ENCODE measurements around the gene BTAF1. TPM values are rescaled to one million over a fixed set of nuclear protein-coding genes. Genes with fewer than 3 reads are reported as not detected.
"Not testable (repeated sequence)": the region's sequence is repeated elsewhere in the genome, so short reads cannot be mapped to it uniquely, and the experiment has no call there.

Gene BTAF1
- total RNA-seq, 1 experiment from 2014 or later: 30.7 TPM

DNA sequence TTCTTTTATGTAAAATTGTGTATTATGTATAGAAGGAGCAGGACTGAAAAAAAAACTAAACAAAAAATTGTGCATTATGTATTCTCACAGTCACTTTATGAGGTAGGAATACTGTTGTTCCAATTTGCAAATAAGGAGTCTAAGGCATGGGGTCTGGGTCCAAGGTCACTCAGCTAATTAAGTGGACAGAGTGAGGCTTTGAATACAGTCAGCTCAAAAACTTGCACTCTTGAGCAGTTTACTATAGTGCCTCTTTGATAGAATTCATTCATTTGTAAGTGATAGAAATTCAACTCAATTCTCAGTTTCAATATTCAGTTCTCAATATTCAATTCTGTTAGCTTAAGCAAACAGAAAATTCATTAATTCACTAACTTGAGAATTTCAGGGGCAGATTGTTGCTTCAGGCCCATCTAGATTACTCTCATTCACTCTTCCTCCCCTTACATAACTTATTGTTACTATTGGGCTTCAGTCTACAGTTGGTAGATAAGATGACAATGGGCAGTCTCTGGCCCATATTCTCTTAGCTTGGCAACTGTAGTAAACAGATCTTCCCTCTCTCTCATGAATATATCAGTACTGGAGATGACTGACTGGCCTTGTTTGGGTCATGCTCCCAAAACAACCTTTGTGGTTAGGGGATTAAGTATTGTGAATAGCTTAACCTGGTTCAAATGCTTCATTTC is 86.6 kb downstream of the BTAF1 start:
- TF ChIP-seq, protein P1, sequence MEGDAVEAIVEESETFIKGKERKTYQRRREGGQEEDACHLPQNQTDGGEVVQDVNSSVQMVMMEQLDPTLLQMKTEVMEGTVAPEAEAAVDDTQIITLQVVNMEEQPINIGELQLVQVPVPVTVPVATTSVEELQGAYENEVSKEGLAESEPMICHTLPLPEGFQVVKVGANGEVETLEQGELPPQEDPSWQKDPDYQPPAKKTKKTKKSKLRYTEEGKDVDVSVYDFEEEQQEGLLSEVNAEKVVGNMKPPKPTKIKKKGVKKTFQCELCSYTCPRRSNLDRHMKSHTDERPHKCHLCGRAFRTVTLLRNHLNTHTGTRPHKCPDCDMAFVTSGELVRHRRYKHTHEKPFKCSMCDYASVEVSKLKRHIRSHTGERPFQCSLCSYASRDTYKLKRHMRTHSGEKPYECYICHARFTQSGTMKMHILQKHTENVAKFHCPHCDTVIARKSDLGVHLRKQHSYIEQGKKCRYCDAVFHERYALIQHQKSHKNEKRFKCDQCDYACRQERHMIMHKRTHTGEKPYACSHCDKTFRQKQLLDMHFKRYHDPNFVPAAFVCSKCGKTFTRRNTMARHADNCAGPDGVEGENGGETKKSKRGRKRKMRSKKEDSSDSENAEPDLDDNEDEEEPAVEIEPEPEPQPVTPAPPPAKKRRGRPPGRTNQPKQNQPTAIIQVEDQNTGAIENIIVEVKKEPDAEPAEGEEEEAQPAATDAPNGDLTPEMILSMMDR (IDR thresholded peaks at IDR 0.05; ENCODE audit: unreplicated experiment): no peak
- no peak overlapping the region for H3K4me3 Mint-ChIP-seq (ENCODE audit: low read depth, unreplicated experiment)
- H3K27ac Mint-ChIP-seq (ENCODE audit: unreplicated experiment): no peak overlapping the region
- no peak for DNase-seq
- no peaks in the 10 kb centered on the region for H3K27me3 Mint-ChIP-seq (ENCODE audit: unreplicated experiment)
- BruUV-seq (replicated peaks): no TSS peak
- CTCF ChIA-PET: no interaction called here
- no peaks in the 10 kb centered on the region for H3K36me3 Mint-ChIP-seq (ENCODE audit: insufficient read depth, unreplicated experiment)
- H3K9me3 Mint-ChIP-seq (ENCODE audit: low read depth, unreplicated experiment): no peaks in the 10 kb centered on the region
- intact Hi-C loops (cut with micrococcal nuclease; ENCODE audit: unreplicated experiment): no loop called here
- peaks cover 5% of the 10 kb centered on the region for H3K4me1 Mint-ChIP-seq (ENCODE audit: low read depth, unreplicated experiment)

DNA sequence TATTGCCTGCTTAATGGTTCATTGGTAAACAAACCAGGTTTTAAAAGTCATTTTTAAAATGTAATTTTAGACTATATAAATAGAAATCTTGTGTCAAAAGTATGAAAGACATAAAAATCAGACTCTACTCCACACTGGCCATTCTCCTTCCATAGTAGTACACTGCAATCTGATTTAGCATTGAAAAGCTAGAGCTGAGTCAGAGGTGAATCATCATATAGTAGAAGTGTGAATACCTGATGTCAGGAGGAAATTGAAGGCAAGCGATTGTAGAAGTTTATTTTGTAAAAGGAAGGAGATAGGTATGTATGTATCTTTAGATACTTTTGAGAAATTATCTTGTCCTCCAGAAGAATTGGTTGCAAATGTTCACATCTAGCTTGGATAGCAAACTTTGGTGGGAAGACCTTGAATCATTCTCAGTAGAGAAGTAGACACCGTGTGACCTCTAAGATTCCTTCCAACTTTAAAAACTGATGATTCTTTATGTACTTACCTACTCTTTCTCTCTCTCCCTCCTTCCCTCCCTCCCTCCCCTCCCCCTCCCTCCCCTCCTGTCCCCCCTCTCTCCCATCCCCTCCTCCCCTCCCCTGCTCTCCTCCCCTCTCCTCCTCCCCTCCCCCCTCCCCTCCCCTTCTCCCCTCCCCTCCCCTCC is 88.1 kb downstream of the BTAF1 start:
- Mint-ChIP-seq H3K4me3 (ENCODE audit: low read depth, unreplicated experiment) (no peak overlapping the region), H3K27ac (ENCODE audit: unreplicated experiment) (no peak overlapping the region), H3K36me3 (ENCODE audit: insufficient read depth, unreplicated experiment) (no peaks in the 10 kb centered on the region), H3K9me3 (ENCODE audit: low read depth, unreplicated experiment) (no peaks in the 10 kb centered on the region), H3K4me1 (ENCODE audit: low read depth, unreplicated experiment) (peaks cover 5% of the 10 kb centered on the region), H3K27me3 (ENCODE audit: unreplicated experiment) (no peaks in the 10 kb centered on the region)
- CTCF ChIA-PET: no interaction called here
- BruUV-seq (replicated peaks): no TSS peak
- intact Hi-C loops (cut with micrococcal nuclease; ENCODE audit: unreplicated experiment): no loop called here
- no peak for DNase-seq
- TF ChIP-seq, protein P1 (IDR thresholded peaks at IDR 0.05; ENCODE audit: unreplicated experiment): no peak

DNA sequence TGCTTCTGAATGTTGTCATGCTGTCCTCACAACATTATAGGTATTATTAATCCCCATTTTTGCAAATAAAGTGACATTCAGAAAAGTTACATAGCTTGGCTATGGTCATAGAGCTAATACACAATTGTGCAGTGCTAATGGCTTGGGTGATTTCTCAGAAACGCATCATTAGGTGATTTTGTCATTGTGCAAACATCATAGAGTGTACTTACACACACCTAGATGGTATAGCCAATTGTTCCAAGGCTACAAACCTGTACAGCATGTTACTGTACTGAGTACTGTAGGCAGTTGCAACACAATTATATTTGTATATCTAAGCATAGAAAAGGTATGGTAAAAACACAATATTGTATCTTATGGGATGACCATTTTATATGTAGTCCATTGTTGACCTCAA is 91.0 kb downstream of the BTAF1 start:
- TF ChIP-seq, protein P1 (IDR thresholded peaks at IDR 0.05; ENCODE audit: unreplicated experiment): no peak
- no TSS peak for BruUV-seq (replicated peaks)
- H3K4me3 Mint-ChIP-seq (ENCODE audit: low read depth, unreplicated experiment): no peak overlapping the region
- no peak for DNase-seq
- peaks cover 7% of the 10 kb centered on the region for H3K36me3 Mint-ChIP-seq (ENCODE audit: insufficient read depth, unreplicated experiment)
- intact Hi-C loops (cut with micrococcal nuclease; ENCODE audit: unreplicated experiment): no loop called here
- CTCF ChIA-PET: interaction anchor here (0.7 kb wide), 1 partner anchor 1284 kb away, joined by 3 read pairs; no protein-coding TSS in a partner anchor
- no peak overlapping the region for H3K27ac Mint-ChIP-seq (ENCODE audit: unreplicated experiment)
- H3K27me3 Mint-ChIP-seq (ENCODE audit: unreplicated experiment): no peaks in the 10 kb centered on the region
- H3K9me3 Mint-ChIP-seq (ENCODE audit: low read depth, unreplicated experiment): no peaks in the 10 kb centered on the region
- H3K4me1 Mint-ChIP-seq (ENCODE audit: low read depth, unreplicated experiment): peaks cover 5% of the 10 kb centered on the region

DNA sequence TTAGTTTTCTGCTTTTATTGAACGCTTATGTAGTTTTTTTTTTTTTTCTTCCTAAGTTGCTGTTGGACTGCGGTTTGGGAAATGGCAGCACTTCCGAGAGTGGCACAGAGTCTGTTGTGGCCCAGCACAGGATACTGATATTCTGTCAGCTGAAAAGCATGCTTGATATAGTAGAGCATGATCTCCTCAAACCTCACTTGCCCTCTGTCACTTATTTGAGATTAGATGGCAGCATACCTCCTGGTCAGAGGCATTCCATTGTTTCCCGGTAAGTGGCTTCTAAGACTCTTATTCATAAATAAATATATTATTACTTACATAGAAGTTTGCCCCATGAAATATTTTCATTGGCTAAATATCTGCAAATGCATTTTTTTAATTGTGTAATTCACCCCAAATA is 101.1 kb downstream of the BTAF1 start:
- no TSS peak for BruUV-seq (replicated peaks)
- Mint-ChIP-seq H3K27ac (ENCODE audit: unreplicated experiment) (no peak overlapping the region), H3K36me3 (ENCODE audit: insufficient read depth, unreplicated experiment) (peaks cover 1% of the 10 kb centered on the region), H3K27me3 (ENCODE audit: unreplicated experiment) (no peaks in the 10 kb centered on the region), H3K4me1 (ENCODE audit: low read depth, unreplicated experiment) (no peaks in the 10 kb centered on the region), H3K4me3 (ENCODE audit: low read depth, unreplicated experiment) (no peak overlapping the region), H3K9me3 (ENCODE audit: low read depth, unreplicated experiment) (no peaks in the 10 kb centered on the region)
- TF ChIP-seq, protein P1 (IDR thresholded peaks at IDR 0.05; ENCODE audit: unreplicated experiment): no peak
- intact Hi-C loops (cut with micrococcal nuclease; ENCODE audit: unreplicated experiment): no loop called here
- no peak for DNase-seq
- CTCF ChIA-PET: interaction anchor here (0.6 kb wide), 1 partner anchor 393 kb away, joined by 4 read pairs; no protein-coding TSS in a partner anchor

DNA sequence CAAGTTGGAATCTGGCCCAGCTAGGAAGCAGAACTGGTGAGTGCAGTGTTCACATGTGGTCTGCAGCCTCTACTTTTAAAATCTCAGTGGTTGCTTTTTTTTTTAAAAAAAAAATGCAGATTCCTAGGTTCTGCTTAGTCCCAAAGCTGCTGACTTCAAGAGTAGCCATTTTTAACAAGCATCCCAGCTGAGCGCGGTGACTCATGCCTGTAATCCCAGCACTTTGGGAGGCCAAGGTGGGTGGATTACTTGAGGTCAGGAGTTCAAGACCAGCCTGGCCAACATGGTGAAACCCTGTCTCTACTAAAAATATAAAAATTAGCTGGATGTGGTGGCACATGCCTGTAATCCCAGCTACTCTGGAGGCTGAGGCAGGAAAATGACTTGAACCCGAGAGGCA is 101.8 kb downstream of the BTAF1 start:
- intact Hi-C loops (cut with micrococcal nuclease; ENCODE audit: unreplicated experiment); H3K36me3 Mint-ChIP-seq (ENCODE audit: insufficient read depth, unreplicated experiment); H3K9me3 Mint-ChIP-seq (ENCODE audit: low read depth, unreplicated experiment): not testable (repeated sequence)

More for the DNA sequence above, 101.8 kb downstream of the BTAF1 start:
- CTCF ChIA-PET: interaction anchor here (0.7 kb wide), 1 partner anchor 223 kb away, joined by 7 read pairs; no protein-coding TSS in a partner anchor
- not testable (repeated sequence) for H3K27ac Mint-ChIP-seq (ENCODE audit: unreplicated experiment); BruUV-seq (replicated peaks); DNase-seq; H3K4me1 Mint-ChIP-seq (ENCODE audit: low read depth, unreplicated experiment); H3K27me3 Mint-ChIP-seq (ENCODE audit: unreplicated experiment); H3K4me3 Mint-ChIP-seq (ENCODE audit: low read depth, unreplicated experiment)

All from Calu3 (cell line).